ENCODE results near the gene FREM2.

FREM2 gene

DNA sequence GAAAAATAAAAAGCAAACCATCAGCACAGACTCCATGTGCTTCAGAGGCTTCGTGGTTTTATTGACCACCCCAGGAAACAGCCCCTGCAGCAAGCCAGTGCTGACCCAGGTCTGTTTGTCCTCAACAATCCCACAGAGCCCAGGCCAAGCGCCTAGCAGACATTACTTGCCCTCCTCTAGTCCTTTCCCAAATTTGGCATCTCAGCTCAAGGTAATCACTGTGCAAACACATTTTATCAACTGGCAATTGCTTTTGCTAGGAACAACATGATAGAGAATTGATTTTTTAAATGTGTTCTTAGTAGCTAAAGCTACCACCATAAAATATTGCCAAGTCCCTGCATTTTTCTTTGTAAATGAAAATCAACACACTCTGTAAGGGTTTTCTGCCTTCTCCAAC is 182.0 kb downstream of the FREM2 start:
- Histone ChIP-seq H3K4me3 (ENCODE audit: insufficient read depth in 1 of 2, low read depth in 1 of 2, low read length in 2 of 2) (no peak overlapping the region), H2BK12ac (ENCODE audit: low read length in 2 of 2) (no peak overlapping the region), H4K8ac (ENCODE audit: low read length) (no peak overlapping the region), H3K9ac (ENCODE audit: low read length) (no peak overlapping the region), H3K14ac (ENCODE audit: low read length in 2 of 2) (no peak overlapping the region), H3K27me3 (ENCODE audit: control insufficient read depth in 1 of 2, insufficient read depth in 1 of 2, low read length in 2 of 2) (peaks cover 0 to 3% of the 10 kb centered on the region in 2 experiments), H2BK120ac (ENCODE audit: low read depth, low read length) (no peak overlapping the region), H3K9me3 (ENCODE audit: control insufficient read depth, low read length) (no peaks in the 10 kb centered on the region), H2BK15ac (ENCODE audit: low read depth, poor library complexity, severe bottlenecking) (no peak overlapping the region), H3K36me3 (ENCODE audit: control insufficient read depth in 1 of 2, insufficient read depth in 2 of 2, low read depth in 1 of 2, low read length in 2 of 2) (no peaks in the 10 kb centered on the region), H4K91ac (ENCODE audit: low read length) (no peak overlapping the region), H2BK5ac (ENCODE audit: low read depth, low read length, poor library complexity, severe bottlenecking) (no peak overlapping the region), H2AFZ (ENCODE audit: low read depth, low read length) (no peak overlapping the region), H3K4me1 (ENCODE audit: control insufficient read depth, insufficient read depth, low read depth, low read length) (no peaks in the 10 kb centered on the region), H3K23ac (ENCODE audit: low read length in 2 of 2) (no peak overlapping the region), H3K18ac (ENCODE audit: low read depth in 1 of 2, low read length in 2 of 2) (no peak overlapping the region), H3K4ac (ENCODE audit: low read depth in 1 of 2, low read length in 2 of 2) (no peak overlapping the region), H3K27ac (ENCODE audit: low read length, poor library complexity, severe bottlenecking) (no peak overlapping the region), H3K4me2 (ENCODE audit: low read length, poor library complexity, severe bottlenecking) (no peak overlapping the region), H3K79me1 (replicated peaks; ENCODE audit: low read length, poor library complexity, severe bottlenecking) (no peaks in the 10 kb centered on the region), H2AK5ac (ENCODE audit: low read length, severe bottlenecking) (no peak overlapping the region)
- DNase-seq = no peak
- WGBS = 58% methylated on average over 2 of the region's 2 CpGs

DNA sequence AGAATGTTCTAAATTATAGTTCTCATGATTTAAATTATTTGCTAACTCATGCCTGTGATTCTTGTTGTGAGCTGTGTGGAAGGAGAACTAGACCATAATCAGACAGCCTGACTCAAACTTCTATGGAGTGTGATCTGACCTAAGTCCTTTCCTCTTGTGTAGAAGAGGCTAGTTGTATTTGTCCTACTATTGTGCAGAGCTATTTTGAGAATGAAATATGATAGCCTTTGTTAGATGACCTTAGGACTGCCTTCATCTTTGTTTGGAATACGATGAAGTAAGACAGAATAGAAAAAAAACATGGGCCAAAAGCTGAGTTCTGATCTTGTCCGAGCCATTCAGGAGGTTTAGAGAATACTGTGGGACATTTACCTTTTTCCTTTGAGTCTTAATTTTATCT is 184.4 kb downstream of the FREM2 start:
- no peak overlapping the region for H3K18ac ChIP-seq (ENCODE audit: low read depth in 1 of 2, low read length in 2 of 2)
- H4K8ac ChIP-seq (ENCODE audit: low read length) = no peak overlapping the region
- H2BK5ac ChIP-seq (ENCODE audit: low read depth, low read length, poor library complexity, severe bottlenecking) = no peak overlapping the region
- no peak for DNase-seq
- no peaks in the 10 kb centered on the region for H3K4me1 ChIP-seq (ENCODE audit: control insufficient read depth, insufficient read depth, low read depth, low read length)
- H3K4me2 ChIP-seq (ENCODE audit: low read length, poor library complexity, severe bottlenecking) = no peak overlapping the region
- no peak overlapping the region for H3K23ac ChIP-seq (ENCODE audit: low read length in 2 of 2)
- H3K14ac ChIP-seq (ENCODE audit: low read length in 2 of 2) = no peak overlapping the region
- WGBS = 96% methylated on average over 2 of the region's 2 CpGs
- no peak overlapping the region for H3K4ac ChIP-seq (ENCODE audit: low read depth in 1 of 2, low read length in 2 of 2)
- no peak overlapping the region for H2AFZ ChIP-seq (ENCODE audit: low read depth, low read length)
- H3K27me3 ChIP-seq (ENCODE audit: control insufficient read depth in 1 of 2, insufficient read depth in 1 of 2, low read length in 2 of 2) = no peaks in the 10 kb centered on the region
- no peak overlapping the region for H2AK5ac ChIP-seq (ENCODE audit: low read length, severe bottlenecking)
- no peak overlapping the region for H3K4me3 ChIP-seq (ENCODE audit: insufficient read depth in 1 of 2, low read depth in 1 of 2, low read length in 2 of 2)
- no peak overlapping the region for H3K9ac ChIP-seq (ENCODE audit: low read length)
- H2BK12ac ChIP-seq (ENCODE audit: low read length in 2 of 2) = no peak overlapping the region
- H2BK120ac ChIP-seq (ENCODE audit: low read depth, low read length) = no peak overlapping the region
- no peaks in the 10 kb centered on the region for H3K36me3 ChIP-seq (ENCODE audit: control insufficient read depth in 1 of 2, insufficient read depth in 2 of 2, low read depth in 1 of 2, low read length in 2 of 2)
- no peaks in the 10 kb centered on the region for H3K9me3 ChIP-seq (ENCODE audit: control insufficient read depth, low read length)
- no peaks in the 10 kb centered on the region for H3K79me1 ChIP-seq (replicated peaks; ENCODE audit: low read length, poor library complexity, severe bottlenecking)
- H3K27ac ChIP-seq (ENCODE audit: low read length, poor library complexity, severe bottlenecking) = no peak overlapping the region
- no peak overlapping the region for H4K91ac ChIP-seq (ENCODE audit: low read length)
- no peak overlapping the region for H2BK15ac ChIP-seq (ENCODE audit: low read depth, poor library complexity, severe bottlenecking)

DNA sequence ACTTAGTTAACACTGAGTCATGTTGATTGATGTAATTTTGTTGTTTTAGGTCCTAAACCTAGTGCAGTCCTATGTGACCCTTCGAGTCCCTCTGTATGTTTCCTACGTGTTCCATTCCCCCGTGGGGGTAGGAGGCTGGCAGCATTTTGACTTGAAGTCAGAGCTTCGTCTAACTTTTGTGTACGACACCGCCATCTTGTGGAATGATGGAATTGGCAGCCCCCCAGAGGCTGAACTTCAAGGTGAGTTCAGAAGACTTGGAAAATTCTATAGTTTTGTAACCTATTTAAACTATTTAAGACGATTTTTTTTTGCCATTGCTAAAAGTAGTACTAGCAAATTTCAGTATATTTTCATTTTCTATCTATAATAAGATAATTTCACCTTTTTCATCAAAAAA is 185.8 kb downstream of the FREM2 start:
- Histone ChIP-seq H3K27ac (ENCODE audit: low read length, poor library complexity, severe bottlenecking) (no peak overlapping the region), H3K4me2 (ENCODE audit: low read length, poor library complexity, severe bottlenecking) (peak overlapping the region; percentile 9), H2BK120ac (ENCODE audit: low read depth, low read length) (no peak overlapping the region), H3K14ac (ENCODE audit: low read length in 2 of 2) (no peak overlapping the region), H3K9me3 (ENCODE audit: control insufficient read depth, low read length) (no peaks in the 10 kb centered on the region), H2BK5ac (ENCODE audit: low read depth, low read length, poor library complexity, severe bottlenecking) (no peak overlapping the region), H2BK15ac (ENCODE audit: low read depth, poor library complexity, severe bottlenecking) (no peak overlapping the region), H2AFZ (ENCODE audit: low read depth, low read length) (no peak overlapping the region), H3K79me1 (replicated peaks; ENCODE audit: low read length, poor library complexity, severe bottlenecking) (no peaks in the 10 kb centered on the region), H2AK5ac (ENCODE audit: low read length, severe bottlenecking) (no peak overlapping the region), H3K36me3 (ENCODE audit: control insufficient read depth in 1 of 2, insufficient read depth in 2 of 2, low read depth in 1 of 2, low read length in 2 of 2) (no peaks in the 10 kb centered on the region), H4K8ac (ENCODE audit: low read length) (no peak overlapping the region), H3K4me1 (ENCODE audit: control insufficient read depth, insufficient read depth, low read depth, low read length) (no peaks in the 10 kb centered on the region), H3K23ac (ENCODE audit: low read length in 2 of 2) (no peak overlapping the region), H3K18ac (ENCODE audit: low read depth in 1 of 2, low read length in 2 of 2) (no peak overlapping the region), H2BK12ac (ENCODE audit: low read length in 2 of 2) (no peak overlapping the region), H3K9ac (ENCODE audit: low read length) (no peak overlapping the region), H3K4me3 (ENCODE audit: insufficient read depth in 1 of 2, low read depth in 1 of 2, low read length in 2 of 2) (no peak overlapping the region), H3K27me3 (ENCODE audit: control insufficient read depth in 1 of 2, insufficient read depth in 1 of 2, low read length in 2 of 2) (no peaks in the 10 kb centered on the region), H4K91ac (ENCODE audit: low read length) (no peak overlapping the region), H3K4ac (ENCODE audit: low read depth in 1 of 2, low read length in 2 of 2) (no peak overlapping the region)
- WGBS = 11% methylated on average over 4 of the region's 7 CpGs
- DNase-seq = peak; percentile 35

DNA sequence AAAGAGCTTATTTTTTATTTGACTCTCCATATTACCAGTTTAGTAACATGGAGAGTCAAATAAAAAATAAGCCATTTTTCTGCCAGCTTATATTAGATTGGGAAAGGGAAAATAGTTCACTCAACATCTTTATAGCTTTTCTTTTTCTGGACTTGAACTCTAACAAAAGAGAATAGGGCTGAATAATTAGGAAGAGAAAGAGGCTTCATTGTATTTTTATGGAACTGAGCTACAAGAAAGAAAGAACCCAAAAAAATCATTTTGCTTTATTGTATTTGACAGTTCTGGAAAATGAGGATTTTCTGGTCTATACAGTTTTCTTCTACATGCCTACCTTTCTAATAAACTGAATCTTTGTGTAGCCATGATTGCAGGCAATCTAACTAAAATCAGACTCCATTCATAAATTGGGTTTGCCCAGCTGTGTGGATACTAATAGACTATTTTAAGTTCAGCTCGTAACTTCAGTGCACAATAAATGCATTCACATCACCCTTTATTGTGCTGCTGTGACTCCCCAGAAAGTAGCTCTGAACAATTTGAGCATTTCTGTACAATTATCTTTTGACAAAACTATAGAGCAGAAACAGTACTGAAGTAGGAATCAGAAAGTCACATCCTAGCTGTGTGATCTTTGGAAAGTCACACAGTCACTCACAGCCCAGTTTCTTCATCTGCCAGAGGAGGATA is 188.5 kb downstream of the FREM2 start:
- H3K14ac ChIP-seq (ENCODE audit: low read length in 2 of 2) = no peak overlapping the region
- H3K4me3 ChIP-seq (ENCODE audit: insufficient read depth in 1 of 2, low read depth in 1 of 2, low read length in 2 of 2) = no peak overlapping the region
- H3K4ac ChIP-seq (ENCODE audit: low read depth in 1 of 2, low read length in 2 of 2) = no peak overlapping the region
- no peak overlapping the region for H2AK5ac ChIP-seq (ENCODE audit: low read length, severe bottlenecking)
- no peak overlapping the region for H3K4me2 ChIP-seq (ENCODE audit: low read length, poor library complexity, severe bottlenecking)
- no peak overlapping the region for H3K27ac ChIP-seq (ENCODE audit: low read length, poor library complexity, severe bottlenecking)
- H3K79me1 ChIP-seq (replicated peaks; ENCODE audit: low read length, poor library complexity, severe bottlenecking) = no peaks in the 10 kb centered on the region
- peaks cover 0 to 2% of the 10 kb centered on the region in 2 experiments for H3K27me3 ChIP-seq (ENCODE audit: control insufficient read depth in 1 of 2, insufficient read depth in 1 of 2, low read length in 2 of 2)
- no peaks in the 10 kb centered on the region for H3K4me1 ChIP-seq (ENCODE audit: control insufficient read depth, insufficient read depth, low read depth, low read length)
- H2BK5ac ChIP-seq (ENCODE audit: low read depth, low read length, poor library complexity, severe bottlenecking) = no peak overlapping the region
- no peak overlapping the region for H3K23ac ChIP-seq (ENCODE audit: low read length in 2 of 2)
- no peaks in the 10 kb centered on the region for H3K9me3 ChIP-seq (ENCODE audit: control insufficient read depth, low read length)
- H2AFZ ChIP-seq (ENCODE audit: low read depth, low read length) = no peak overlapping the region
- H4K8ac ChIP-seq (ENCODE audit: low read length) = no peak overlapping the region
- no peak overlapping the region for H3K9ac ChIP-seq (ENCODE audit: low read length)
- no peak overlapping the region for H4K91ac ChIP-seq (ENCODE audit: low read length)
- H3K18ac ChIP-seq (ENCODE audit: low read depth in 1 of 2, low read length in 2 of 2) = no peak overlapping the region
- DNase-seq = no peak
- no peak overlapping the region for H2BK12ac ChIP-seq (ENCODE audit: low read length in 2 of 2)
- 83% methylated on average over 1 of the region's 1 CpG for WGBS
- no peaks in the 10 kb centered on the region for H3K36me3 ChIP-seq (ENCODE audit: control insufficient read depth in 1 of 2, insufficient read depth in 2 of 2, low read depth in 1 of 2, low read length in 2 of 2)
- no peak overlapping the region for H2BK120ac ChIP-seq (ENCODE audit: low read depth, low read length)
- H2BK15ac ChIP-seq (ENCODE audit: low read depth, poor library complexity, severe bottlenecking) = no peak overlapping the region
